Astrocyte (in vitro differentiated cells and primary cell): ENCODE measurements around the gene NIP7. TPM values are rescaled to one million over a fixed set of nuclear protein-coding genes. Genes with fewer than 3 reads are reported as not detected.

ENCODE experiments used
- DNase-seq: peaks from one replicate; pipeline ENCODE4 v3.0.0-alpha.2; 2010; ENCODE audit warnings: low read depth
- FAIRE-seq: peaks from 2 replicates; lab custom pipeline; 2011; peaks lifted over from hg19 to GRCh38; lab: Jason Lieb, UNC
- H2AFZ ChIP-seq: 2 replicates; pipeline ENCODE4 v1.6.0; 2012; ENCODE audit warnings: low read depth, low read length, inconsistent platforms
- H3K27ac ChIP-seq: 2 replicates; pipeline ENCODE4 v1.5.1; 2011; ENCODE audit warnings: low read depth, low read length, inconsistent platforms
- H3K27me3 ChIP-seq: 2 replicates; pipeline ENCODE4 v1.6.0; 2011; ENCODE audit warnings: low read length, inconsistent platforms; ENCODE audit not compliant: insufficient read depth
- H3K36me3 ChIP-seq: 2 replicates; pipeline ENCODE4 v1.5.1; 2011; ENCODE audit warnings: low read length, inconsistent platforms; ENCODE audit not compliant: insufficient read depth
- H3K4me1 ChIP-seq: 2 replicates; pipeline ENCODE4 v1.5.1; 2011; ENCODE audit warnings: low read length, inconsistent platforms; ENCODE audit not compliant: insufficient read depth
- H3K4me2 ChIP-seq: 2 replicates; pipeline ENCODE4 v1.6.0; 2012; ENCODE audit warnings: low read length, inconsistent platforms
- H3K4me3 ChIP-seq: 2 replicates; pipeline ENCODE4 v1.5.1; 2011; ENCODE audit warnings: low read depth, mild to moderate bottlenecking, low read length, inconsistent platforms; ENCODE audit not compliant: insufficient read depth
- H3K79me2 ChIP-seq: 2 replicates; pipeline ENCODE4 v1.6.0; 2012; ENCODE audit warnings: mild to moderate bottlenecking, low read length, inconsistent platforms; ENCODE audit not compliant: insufficient read depth
- H3K9ac ChIP-seq: 2 replicates; pipeline ENCODE4 v1.6.0; 2012; ENCODE audit warnings: mild to moderate bottlenecking, low read length, inconsistent platforms
- H3K9me3 ChIP-seq: 2 replicates; pipeline ENCODE4 v1.5.1; 2012; ENCODE audit warnings: low read depth, mild to moderate bottlenecking, low read length, inconsistent platforms; ENCODE audit not compliant: insufficient read depth
- H4K20me1 ChIP-seq: 2 replicates; pipeline ENCODE4 v1.6.0; 2012; ENCODE audit warnings: low read length, inconsistent platforms; ENCODE audit not compliant: insufficient read depth
- H3K27ac Mint-ChIP-seq: one replicate; pipeline ENCODE4 v1.8.0; 2021; ENCODE audit warnings: mild to moderate bottlenecking, mixed read lengths; ENCODE audit not compliant: unreplicated experiment
- H3K27me3 Mint-ChIP-seq: one replicate; pipeline ENCODE4 v1.8.0; 2021; ENCODE audit warnings: low read depth, mixed read lengths; ENCODE audit not compliant: unreplicated experiment
- H3K36me3 Mint-ChIP-seq: one replicate; pipeline ENCODE4 v1.8.0; 2021; ENCODE audit warnings: low read depth, mixed read lengths; ENCODE audit not compliant: unreplicated experiment
- H3K4me1 Mint-ChIP-seq: one replicate; pipeline ENCODE4 v1.8.0; 2021; ENCODE audit warnings: low read depth, mixed read lengths; ENCODE audit not compliant: unreplicated experiment
- H3K4me3 Mint-ChIP-seq: one replicate; pipeline ENCODE4 v1.8.0; 2021; ENCODE audit warnings: mild to moderate bottlenecking, moderate library complexity, mixed read lengths; ENCODE audit not compliant: unreplicated experiment
- H3K9me3 Mint-ChIP-seq: one replicate; pipeline ENCODE4 v1.8.0; 2021; ENCODE audit warnings: mild to moderate bottlenecking, mixed read lengths; ENCODE audit not compliant: unreplicated experiment
- CTCF ChIP-seq: IDR thresholded peaks from 2 replicates; pipeline ENCODE4 v1.5.1; 2011; ENCODE audit warnings: low read depth, mild to moderate bottlenecking, inconsistent platforms, low read length, moderate library complexity; ENCODE audit not compliant: insufficient read depth
- EZH2 ChIP-seq: IDR thresholded peaks from 2 replicates; pipeline ENCODE4 v1.6.1; 2012; ENCODE audit warnings: mild to moderate bottlenecking, low read length, inconsistent platforms; ENCODE audit not compliant: insufficient read depth
- total RNA-seq: library from RNA; stranded (reverse); gene quantifications from 2 replicates; pipeline ENCODE4 v1.2.1, GENCODE V29; 2021

NIP7 gene
- total RNA-seq, 1 donor from 2014 or later = 35.7 TPM

- Histone ChIP-seq H3K4me2 (no peak overlapping the region), H3K9ac (no peak overlapping the region), H3K36me3 (peaks cover 6% of the 10 kb centered on the region), H3K27me3 (no peaks in the 10 kb centered on the region), H3K4me1 (peaks cover 4% of the 10 kb centered on the region), H2AFZ (no peak overlapping the region), H4K20me1 (peaks cover 3% of the 10 kb centered on the region), H3K9me3 (no peaks in the 10 kb centered on the region), H3K27ac (no peak overlapping the region), H3K4me3 (no peak overlapping the region), H3K79me2 (no peaks in the 10 kb centered on the region)
- Mint-ChIP-seq H3K4me3 (no peak overlapping the region), H3K9me3 (no peaks in the 10 kb centered on the region), H3K27ac (no peak overlapping the region), H3K36me3 (peaks cover 4% of the 10 kb centered on the region), H3K27me3 (no peaks in the 10 kb centered on the region), H3K4me1 (no peaks in the 10 kb centered on the region)
- DNase-seq (no peak), FAIRE-seq (no peak)
- TF ChIP-seq CTCF (no peak), EZH2 (no peak)
These were observed 33.5 kb upstream of the NIP7 start for GRCh38 chr16:69306031-69306430.

- Mint-ChIP-seq H3K4me3 (no peak overlapping the region), H3K4me1 (no peaks in the 10 kb centered on the region), H3K36me3 (peaks cover 4% of the 10 kb centered on the region), H3K9me3 (no peaks in the 10 kb centered on the region), H3K27ac (no peak overlapping the region), H3K27me3 (no peaks in the 10 kb centered on the region)
- Histone ChIP-seq H3K27ac (no peak overlapping the region), H3K4me1 (peaks cover 9% of the 10 kb centered on the region), H3K36me3 (peaks cover 6% of the 10 kb centered on the region), H3K79me2 (peaks cover 9% of the 10 kb centered on the region), H3K9ac (no peak overlapping the region), H3K4me3 (no peak overlapping the region), H4K20me1 (peaks cover 8% of the 10 kb centered on the region), H2AFZ (no peak overlapping the region), H3K27me3 (no peaks in the 10 kb centered on the region), H3K4me2 (no peak overlapping the region), H3K9me3 (no peaks in the 10 kb centered on the region)
- DNase-seq (no peak), FAIRE-seq (no peak)
- TF ChIP-seq EZH2 = no peak
These were observed 32.5 kb upstream of the NIP7 start for GRCh38 chr16:69307091-69307490.

- H3K4me3 Mint-ChIP-seq = no peak overlapping the region
- H3K36me3 ChIP-seq = peaks cover 6% of the 10 kb centered on the region
- DNase-seq (no peak), FAIRE-seq (no peak)
- H3K4me1 ChIP-seq = peaks cover 12% of the 10 kb centered on the region
- no peak overlapping the region for H3K27ac ChIP-seq
- H3K27me3 Mint-ChIP-seq = no peaks in the 10 kb centered on the region
- H3K4me3 ChIP-seq = no peak overlapping the region
- no peak overlapping the region for H3K4me2 ChIP-seq
- H3K27ac Mint-ChIP-seq = no peak overlapping the region
- H3K9me3 Mint-ChIP-seq = no peaks in the 10 kb centered on the region
- H3K9ac ChIP-seq = no peak overlapping the region
- peaks cover 16% of the 10 kb centered on the region for H3K79me2 ChIP-seq
- peaks cover 2% of the 10 kb centered on the region for H3K36me3 Mint-ChIP-seq
- H4K20me1 ChIP-seq = peaks cover 11% of the 10 kb centered on the region
- no peak overlapping the region for H2AFZ ChIP-seq
- H3K27me3 ChIP-seq = no peaks in the 10 kb centered on the region
- no peak for TF ChIP-seq EZH2
- TF ChIP-seq CTCF = no peak
- H3K9me3 ChIP-seq = no peaks in the 10 kb centered on the region
- H3K4me1 Mint-ChIP-seq = no peaks in the 10 kb centered on the region
These were observed 31.7 kb upstream of the NIP7 start for GRCh38 chr16:69307856-69308255.
